ENCODE data around the gene NKAIN2.
"Not testable (repeated sequence)": the region's sequence is repeated elsewhere in the genome, so short reads cannot be mapped to it uniquely, and the experiment has no call there.

Gene NKAIN2

DNA sequence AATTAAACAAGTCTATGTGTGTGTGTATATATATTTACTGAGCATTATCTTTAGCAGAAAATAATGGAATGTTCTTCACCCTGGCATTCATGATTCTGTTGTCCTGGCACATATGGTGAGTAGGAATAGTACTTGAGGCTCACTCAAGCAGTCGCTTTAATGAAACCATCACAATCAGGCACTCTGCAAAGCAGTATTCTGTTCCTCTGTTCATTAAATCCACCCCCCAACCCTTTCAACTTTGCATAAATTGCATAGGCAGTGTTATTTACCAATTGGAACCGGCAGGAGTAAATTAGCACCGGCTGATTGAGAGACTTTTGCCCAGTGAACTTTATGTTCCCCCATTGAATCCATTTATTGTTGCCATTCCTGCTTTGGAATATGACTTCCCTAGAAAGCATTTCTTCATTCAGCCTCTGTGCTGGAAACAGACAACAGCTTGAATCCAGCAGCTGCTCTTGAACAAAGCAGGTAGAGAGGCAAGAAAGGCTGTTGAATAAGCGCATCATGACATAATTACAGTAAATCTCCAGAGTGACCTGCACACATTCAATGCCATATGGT lies 890.6 kb downstream of the NKAIN2 start:
- no peak for DNase-seq (ENCODE audit: low spot score)

DNA sequence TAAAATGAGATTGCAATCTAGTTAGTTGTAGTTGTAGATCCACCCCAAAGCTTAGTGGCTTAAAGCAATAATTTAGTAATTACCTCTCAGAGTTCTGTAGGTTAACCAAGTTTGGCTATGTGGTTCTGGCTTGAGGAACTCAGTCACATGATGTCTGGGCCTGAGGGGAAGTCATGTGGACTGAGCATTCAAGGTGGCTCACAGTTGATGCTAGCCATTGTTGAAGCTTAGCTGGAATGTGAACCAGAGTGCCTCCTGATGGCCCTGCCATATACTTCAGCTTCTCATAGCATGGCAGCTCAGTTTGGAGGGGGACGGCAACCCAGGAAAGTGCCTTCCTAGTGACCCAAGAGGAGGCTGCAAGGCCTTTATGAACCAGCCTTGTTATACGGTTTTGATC lies 895.4 kb downstream of the NKAIN2 start:
- no peak for DNase-seq (ENCODE audit: low spot score)

DNA sequence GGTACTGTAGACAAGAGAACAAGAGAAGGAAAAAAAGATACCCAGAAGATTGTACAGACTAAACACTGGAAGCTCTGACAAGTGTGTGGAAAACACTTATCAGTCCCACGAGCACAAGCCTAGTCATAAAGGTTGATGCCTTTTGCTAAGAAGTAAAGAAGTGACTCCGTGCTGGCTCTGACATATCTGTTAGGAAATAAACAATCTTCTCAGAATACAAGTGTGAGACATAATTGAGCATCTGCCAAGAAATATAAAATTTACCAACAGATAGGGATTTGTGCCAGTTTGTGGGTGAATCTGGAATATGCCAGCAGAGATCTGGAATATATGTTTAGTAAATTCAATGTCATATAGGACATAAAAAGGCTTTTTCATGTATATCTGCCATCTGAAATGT lies 899.9 kb downstream of the NKAIN2 start:
- no peak for DNase-seq (ENCODE audit: low spot score)

DNA sequence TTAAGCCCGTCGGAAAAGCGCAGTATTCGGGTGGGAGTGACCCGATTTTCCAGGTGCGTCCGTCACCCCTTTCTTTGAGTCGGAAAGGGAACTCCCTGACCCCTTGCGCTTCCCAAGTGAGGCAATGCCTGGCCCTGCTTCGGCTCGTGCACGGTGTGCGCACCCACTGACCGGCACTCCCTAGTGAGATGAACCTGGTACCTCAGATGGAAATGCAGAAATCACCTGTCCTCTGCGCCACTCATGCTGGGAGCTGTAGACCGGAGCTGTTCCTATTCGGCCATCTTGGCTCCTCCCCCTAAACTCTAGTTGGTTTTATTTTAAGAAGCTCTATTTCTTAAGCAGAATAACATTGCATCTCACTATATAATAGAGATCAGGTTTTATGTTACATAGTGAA lies 908.9 kb downstream of the NKAIN2 start:
- DNase-seq (ENCODE audit: low spot score), result not testable (repeated sequence)

DNA sequence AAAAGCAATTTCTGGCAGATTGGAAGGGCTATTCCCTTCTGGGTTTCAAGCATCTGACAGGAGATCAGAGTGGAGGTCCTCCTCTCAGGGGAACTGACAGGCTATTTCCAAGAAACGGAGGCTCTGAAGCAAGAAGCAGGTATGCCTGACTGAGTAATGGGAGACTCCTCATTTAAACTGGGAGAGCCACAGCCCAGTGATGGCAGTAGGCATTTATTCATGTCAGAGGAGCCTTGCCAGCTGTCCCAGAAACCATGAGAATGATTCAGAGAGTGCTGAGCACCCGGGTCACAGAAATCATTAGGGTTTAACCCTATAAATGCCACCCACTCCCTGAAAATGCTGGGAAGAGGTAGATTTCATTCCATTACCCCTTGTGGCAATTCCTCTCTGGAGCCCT lies 911.1 kb downstream of the NKAIN2 start:
- no peak for DNase-seq (ENCODE audit: low spot score)

DNA sequence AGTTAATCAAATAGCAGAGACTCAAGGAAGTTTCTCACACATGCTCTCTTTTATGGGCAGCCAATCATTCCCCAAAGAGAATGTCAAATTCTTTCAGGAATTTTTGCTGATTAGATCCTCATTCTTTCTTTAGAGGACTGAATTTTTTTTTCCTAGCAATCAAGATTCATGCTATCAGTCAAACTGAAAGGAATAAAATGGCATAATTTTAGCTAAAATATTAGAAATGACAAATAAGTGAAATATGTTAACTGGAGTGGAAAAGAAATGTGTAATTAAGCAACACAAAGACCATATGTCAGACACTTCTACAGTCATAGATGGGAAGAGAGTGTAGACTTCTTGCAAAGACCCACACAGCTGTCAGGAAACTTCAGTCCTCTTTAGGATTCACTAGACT lies 916.2 kb downstream of the NKAIN2 start:
- DNase-seq (ENCODE audit: low spot score), result no peak

DNA sequence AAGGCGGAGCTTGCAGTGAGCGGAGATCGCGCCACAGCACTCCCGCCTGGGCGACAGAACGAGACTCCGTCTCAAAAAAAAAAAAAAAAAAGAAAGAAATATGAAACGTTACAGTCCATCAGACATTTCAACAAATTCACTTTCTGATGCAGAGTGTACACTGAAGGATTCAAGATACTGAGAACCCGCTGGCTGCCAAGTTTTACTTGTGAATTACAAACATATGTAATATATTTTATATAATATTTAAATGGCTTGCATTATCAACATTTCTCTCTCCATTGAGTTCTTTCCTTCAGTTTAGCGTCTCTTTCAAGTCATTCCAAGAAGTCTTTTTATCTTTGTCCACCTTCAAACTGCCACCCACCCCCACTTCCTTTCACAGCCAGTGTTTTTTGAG lies 917.7 kb downstream of the NKAIN2 start:
- DNase-seq (ENCODE audit: low spot score), result no peak

DNA sequence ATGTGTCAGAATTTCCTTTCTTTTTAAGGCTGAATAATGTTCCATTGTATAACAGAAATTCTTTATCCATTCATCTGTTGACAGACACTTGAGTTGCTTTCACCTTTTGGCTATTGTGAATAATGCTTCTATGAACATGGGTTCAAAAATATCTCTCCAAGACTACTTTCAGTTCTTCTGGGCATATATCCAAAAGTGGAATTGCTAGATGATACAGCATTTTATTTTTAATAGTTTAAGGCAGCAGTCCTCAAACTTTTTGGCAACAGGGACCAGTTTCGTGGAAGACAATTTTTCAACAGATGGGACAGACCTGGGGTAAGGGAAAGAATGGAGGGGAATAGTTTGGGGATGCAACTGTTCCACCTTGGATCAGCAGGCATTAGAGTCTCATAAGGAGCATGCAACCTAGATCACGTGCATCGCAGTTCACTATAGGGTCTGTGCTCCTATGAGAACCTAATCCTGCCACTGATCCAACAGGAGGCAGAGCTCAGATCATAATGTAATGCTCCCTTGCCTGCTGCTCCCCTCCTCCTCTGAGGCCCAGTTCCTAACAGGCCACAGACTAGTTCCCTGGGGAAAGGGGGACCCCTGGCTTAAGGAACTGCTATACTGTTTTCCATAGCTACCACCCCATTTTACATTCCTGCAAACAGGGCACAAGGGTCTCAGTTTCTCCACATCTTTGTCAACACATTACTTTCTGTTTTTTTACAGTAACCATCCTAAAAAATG lies 918.6 kb downstream of the NKAIN2 start:
- DNase-seq (ENCODE audit: low spot score), result no peak

DNA sequence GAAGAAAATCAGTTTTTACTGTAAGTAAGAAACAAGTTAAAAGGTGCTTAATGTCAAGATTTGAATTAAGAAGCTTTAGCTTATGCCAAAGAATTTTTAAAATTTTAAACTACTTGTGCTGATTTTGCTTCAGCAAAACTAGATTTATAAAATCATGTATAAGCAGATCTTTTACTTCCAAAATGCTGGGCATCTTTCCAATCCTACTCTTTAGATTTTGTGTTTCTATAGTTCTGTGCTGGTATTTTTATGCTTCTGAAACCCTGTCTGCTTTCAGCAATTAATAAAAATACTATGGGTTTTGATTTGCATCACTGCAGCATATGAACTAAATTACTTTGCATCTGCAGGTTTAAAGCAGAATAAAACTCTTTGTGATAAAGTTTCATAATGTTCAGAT lies 920.0 kb downstream of the NKAIN2 start:
- DNase-seq (ENCODE audit: low spot score), result no peak

DNA sequence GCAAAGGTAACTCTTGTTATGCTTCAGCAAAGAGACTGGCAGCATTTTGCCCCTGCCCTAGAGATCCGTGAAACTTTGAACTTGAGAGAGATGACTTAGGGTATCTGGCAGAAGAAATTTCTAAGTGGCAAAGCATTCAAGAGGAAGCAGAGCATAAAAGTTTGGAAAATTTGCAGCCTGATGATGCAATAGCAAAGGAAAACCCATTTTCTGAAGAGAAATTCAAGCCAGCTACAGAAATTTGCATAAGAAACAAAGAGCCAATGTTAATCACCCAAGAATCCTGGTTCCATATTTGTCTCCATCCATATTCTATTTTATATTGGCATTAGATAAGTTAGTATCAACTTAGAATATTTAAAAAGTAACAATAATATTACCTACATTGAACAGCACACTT lies 934.1 kb downstream of the NKAIN2 start:
- DNase-seq (ENCODE audit: low spot score), result not testable (repeated sequence)

DNA sequence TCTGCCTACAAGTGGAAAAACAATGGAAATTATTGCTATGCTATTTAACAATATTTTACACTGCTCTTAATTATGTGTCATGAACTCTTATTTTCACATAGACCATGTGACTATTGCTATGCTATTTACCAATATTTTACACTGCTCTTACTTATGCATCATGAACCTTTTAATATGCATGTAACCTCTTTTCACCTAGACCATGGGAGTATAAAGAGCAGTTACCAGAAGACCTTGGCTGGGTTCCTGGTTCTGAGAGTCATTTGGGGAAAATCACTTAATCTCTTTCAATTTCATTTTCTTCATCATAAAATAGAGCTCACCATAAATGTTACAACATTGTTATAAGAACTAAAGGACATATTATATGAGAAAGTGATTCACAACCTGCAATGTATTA lies 934.8 kb downstream of the NKAIN2 start:
- no peak for DNase-seq (ENCODE audit: low spot score)

DNA sequence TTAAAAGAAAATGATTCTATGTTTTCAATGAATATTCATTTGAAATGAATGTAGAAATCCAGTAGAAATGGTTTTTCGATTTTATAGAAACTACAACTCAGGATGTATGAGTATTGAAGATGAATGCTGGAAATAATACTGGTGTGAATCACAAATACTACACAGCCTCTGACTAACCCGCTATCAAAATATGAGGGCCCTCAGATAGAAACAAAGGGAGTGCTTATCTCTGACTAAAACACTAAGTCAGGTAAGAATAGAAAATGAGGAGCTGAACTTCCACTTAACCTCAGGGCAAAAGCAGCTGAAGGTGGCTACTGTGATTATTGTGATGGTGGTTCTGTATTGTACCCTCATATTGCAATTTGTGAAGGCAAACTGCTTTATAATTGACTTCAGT lies 937.7 kb downstream of the NKAIN2 start:
- no peak for DNase-seq (ENCODE audit: low spot score)

DNA sequence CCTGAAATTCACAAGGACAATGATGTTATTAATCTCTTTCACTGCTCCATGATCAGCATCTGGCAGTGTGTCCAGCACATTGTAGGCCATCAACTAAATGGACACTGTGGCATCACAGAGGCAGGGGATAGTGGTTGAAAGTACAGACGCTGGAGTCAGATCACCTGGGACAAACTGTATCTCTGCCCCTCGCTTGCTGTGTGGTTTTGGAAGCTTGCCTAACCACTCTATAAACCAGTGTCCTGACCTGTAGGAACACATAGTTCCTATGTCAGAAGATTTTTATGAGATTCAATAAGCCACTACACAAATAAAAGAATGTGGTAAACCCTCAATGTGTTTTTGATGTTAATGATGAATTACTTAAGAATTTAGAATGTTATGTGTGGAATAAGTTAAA lies 939.3 kb downstream of the NKAIN2 start:
- no peak for DNase-seq (ENCODE audit: low spot score)

DNA sequence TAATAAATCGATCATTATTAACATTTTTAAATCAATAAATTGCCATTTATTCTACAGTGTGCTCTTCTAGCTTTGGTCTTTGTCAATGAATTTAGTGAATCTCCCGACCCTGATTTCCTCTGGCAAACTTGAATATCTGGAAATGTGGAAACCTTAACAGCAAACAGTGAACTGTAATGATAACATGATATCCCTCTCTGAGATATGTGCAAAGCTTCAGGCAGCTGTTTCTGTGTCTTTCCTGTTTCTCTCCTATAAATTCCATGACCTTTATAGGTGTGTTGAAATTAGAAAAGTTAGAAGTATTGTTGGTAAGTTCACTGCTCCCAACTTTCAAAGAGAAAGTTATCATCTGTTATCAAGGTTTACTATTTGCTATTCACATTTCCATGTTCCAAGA lies 939.8 kb downstream of the NKAIN2 start:
- DNase-seq (ENCODE audit: low spot score), result no peak

DNA sequence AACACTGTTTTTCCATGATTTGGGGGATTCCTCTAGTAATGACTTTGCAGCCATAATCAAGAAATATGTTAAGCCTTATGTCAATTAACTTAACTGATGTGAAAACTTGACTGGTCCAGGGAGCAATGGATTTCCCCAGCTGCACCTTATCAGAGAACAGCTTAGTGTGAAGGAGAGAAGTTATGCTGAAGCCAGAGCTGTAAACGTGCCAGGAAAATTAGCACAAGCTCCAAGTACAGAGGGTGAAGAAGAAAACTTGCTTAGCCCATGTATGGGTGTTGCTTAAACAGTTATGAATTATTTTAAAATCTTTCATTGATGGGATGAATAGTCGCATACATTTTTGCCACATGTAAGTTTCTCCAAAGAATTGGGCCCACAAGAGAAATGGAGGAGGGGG lies 943.7 kb downstream of the NKAIN2 start:
- DNase-seq (ENCODE audit: low spot score), result no peak

DNA sequence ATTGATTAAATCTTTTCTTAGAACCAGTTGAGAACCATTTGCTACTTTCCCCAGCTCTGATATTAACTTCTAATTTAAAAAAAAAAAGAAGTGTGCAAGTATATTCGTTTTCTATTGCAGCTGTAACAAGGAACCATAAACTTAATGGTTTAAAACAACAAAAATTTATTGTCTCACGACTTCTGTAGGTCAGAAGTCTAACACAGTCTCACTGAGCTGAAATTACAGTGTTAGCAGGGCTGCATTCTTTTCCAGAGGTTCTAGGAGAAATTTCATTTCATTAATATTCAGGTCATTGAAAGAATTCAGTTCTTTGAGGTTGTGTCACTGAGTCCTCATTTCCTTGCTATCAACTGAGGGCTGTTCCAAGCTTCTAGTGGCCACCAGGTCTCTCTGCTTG lies 945.1 kb downstream of the NKAIN2 start:
- DNase-seq (ENCODE audit: low spot score), result no peak

DNA sequence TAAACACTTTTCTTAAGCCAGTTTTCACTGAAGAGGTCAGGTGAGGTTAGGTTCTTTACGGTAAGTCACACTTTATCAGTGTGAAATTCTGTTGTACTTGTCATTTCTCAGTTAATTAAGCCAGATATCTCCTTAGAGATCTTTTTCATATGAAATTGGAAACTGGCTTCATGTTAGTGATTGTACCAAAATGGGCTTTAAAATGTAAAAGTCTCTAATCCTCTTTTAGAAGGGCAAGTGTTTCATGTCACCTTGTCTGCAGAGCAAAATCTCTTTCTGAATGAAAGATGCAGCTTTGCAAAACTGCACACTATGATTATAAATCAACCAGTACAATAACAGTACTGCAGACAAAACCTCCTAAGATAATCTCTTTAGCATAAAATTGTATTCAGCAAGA lies 949.3 kb downstream of the NKAIN2 start:
- DNase-seq (ENCODE audit: low spot score), result no peak

DNA sequence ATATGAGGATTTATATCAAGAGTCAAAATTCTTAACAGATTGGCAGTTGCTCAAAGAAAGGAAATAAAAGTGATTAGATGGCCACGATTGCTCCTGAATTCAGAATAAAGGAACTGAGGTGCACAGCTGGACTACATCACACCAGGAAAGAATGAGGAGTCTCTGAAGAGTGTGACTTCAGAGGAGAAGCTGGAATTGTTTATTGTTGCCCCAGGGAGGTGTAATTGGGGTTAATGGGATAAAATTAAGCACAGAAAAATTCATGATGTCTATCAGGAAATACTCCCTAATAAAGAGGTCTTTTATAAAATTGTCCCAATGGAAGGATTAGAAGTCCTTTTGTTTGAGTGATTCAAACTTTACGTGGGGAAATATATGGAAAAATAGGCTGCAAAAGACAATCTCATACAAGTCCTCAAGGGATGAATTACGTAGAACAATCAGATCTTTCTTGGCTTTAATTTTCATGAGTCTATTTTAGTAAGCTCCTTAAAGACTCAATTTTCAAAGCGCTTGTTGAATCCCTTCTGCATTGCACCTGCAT lies 950.0 kb downstream of the NKAIN2 start:
- DNase-seq (ENCODE audit: low spot score), result no peak

DNA sequence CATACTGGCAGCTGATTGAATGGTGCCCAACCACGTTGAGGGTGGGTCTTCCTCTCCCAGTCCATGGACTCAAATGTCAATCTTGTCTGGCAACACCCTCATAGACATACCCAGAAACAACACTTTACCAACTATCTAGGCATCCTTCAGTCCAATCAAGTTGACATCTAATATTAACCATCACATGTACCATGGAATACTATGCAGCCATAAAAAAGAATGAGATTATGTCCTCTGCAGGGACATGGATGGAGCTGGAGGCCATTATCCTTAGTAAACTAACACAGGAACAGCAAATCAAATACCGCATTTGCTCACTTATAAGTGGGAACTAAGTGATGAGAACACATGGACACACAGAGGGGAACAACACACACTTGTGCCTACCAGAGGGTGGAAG lies 951.7 kb downstream of the NKAIN2 start:
- no peak for DNase-seq (ENCODE audit: low spot score)

DNA sequence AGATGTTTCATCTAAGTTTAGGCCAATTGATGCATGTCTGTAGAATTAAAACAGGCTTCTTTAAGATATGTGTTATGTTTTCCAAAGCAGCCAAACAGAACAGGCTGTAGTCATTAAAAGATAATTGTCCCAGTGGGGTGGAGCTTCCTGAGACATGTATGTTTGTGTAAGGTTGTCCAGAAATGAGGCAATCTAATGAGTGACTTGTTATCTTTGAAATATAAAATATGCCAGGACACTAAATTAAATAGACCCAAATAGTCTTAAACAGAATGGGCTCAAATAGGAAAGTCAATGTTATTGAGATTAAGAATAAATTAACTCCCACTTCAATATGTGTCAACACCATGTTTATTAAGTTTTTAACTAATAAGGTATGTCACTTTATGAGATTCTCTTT lies 953.9 kb downstream of the NKAIN2 start:
- no peak for DNase-seq (ENCODE audit: low spot score)

DNA sequence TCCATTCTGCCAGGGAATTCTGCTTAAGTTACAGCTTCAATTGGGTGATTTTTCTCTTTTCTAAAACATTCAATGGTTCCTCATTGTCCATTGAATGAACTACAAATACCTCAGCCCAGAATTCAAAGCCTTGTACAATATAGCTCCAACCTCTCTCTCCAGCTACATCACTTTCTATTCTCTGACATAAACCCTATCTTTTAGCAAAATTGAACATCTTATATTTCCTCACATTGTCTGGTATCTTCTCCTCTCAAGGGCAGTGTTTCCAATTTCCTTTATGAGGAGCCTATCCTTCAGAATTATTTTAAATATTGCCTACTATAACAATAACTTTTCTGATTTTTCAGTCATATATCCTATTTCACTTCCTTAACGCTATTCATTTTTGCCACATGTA lies 955.0 kb downstream of the NKAIN2 start:
- DNase-seq (ENCODE audit: low spot score), result no peak

DNA sequence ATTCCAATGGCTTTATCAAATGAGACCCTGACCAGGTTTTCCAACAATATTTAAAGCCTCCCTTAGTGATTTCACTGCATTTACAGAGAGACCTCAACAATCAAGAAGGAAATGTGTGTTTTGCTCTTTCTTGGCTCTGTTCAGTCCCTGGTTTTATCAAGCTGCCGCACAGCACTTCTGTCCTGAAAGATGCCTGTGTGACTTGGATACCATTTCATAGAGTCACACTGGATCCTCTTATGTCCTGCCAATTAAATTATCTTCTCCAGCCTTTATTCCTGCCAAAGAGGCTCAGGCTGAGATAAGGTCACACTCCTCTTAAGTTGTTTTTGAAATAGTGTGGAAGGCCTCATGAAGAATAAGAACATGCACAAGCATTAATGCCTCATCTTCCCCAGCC lies 961.6 kb downstream of the NKAIN2 start:
- DNase-seq (ENCODE audit: low spot score), result no peak

DNA sequence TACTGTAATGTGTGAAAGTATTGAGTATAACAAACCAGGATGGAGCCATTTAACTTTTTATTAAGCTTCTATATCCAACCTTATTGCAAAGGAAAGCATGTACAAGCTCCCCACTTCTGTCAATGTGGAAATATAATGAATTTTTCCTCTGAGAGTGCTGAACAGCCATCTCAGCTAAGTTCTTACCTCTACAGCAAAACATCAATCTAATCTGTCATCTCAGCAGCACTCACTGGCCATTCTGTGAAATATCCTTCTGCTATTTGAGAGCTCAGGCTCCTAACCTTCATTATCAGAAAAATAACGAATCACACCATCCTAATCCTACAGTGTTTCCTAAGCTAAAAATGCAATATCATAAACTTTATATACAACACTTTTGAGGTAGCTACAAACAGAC lies 964.6 kb downstream of the NKAIN2 start:
- no peak for DNase-seq (ENCODE audit: low spot score)

All from AG08396 (cell line).